Fibroblast of lung (primary cell): ENCODE results near the gene SFR1.

ENCODE experiments used
- EZH2 ChIP-seq: IDR thresholded peaks from 2 replicates; pipeline ENCODE4 v1.5.1; 2012; ENCODE audit warnings: low read length, control low read depth, mild to moderate bottlenecking; ENCODE audit errors: missing control alignments
- TF ChIP-seq, protein P1 (sequence below), 2 donors: IDR thresholded peaks in 1 of 2; conservative IDR thresholded peaks in 1 of 2; 1 replicate in 1 of 2; 2 replicates in 1 of 2; pipeline ENCODE4 v1.5.1; 2011 to 2012; ENCODE audit warnings: low read length in 2 of 2, control low read depth in 1 of 2, inconsistent platforms in 1 of 2, low read depth in 1 of 2, mild to moderate bottlenecking in 1 of 2

- TF ChIP-seq, protein P1, sequence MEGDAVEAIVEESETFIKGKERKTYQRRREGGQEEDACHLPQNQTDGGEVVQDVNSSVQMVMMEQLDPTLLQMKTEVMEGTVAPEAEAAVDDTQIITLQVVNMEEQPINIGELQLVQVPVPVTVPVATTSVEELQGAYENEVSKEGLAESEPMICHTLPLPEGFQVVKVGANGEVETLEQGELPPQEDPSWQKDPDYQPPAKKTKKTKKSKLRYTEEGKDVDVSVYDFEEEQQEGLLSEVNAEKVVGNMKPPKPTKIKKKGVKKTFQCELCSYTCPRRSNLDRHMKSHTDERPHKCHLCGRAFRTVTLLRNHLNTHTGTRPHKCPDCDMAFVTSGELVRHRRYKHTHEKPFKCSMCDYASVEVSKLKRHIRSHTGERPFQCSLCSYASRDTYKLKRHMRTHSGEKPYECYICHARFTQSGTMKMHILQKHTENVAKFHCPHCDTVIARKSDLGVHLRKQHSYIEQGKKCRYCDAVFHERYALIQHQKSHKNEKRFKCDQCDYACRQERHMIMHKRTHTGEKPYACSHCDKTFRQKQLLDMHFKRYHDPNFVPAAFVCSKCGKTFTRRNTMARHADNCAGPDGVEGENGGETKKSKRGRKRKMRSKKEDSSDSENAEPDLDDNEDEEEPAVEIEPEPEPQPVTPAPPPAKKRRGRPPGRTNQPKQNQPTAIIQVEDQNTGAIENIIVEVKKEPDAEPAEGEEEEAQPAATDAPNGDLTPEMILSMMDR (conservative IDR thresholded peaks at IDR 0.05 in 1 of 2, IDR thresholded peaks at IDR 0.05 in 1 of 2; ENCODE audit: low read depth in 1 of 2, low read length in 2 of 2) = no peak
- no peak for TF ChIP-seq EZH2
These were observed 20.1 kb upstream of the SFR1 start for GRCh38 chr10:104101902-104102301.
